GM21447 (cell line): Measurements from ENCODE around the gene PPARA.

ENCODE experiments used
- ATAC-seq: cut with Tn5 transposase; IDR thresholded peaks from one replicate; pipeline ENCODE4 v1.9.1; 2021; ENCODE audit not compliant: unreplicated experiment

Gene PPARA

GRCh38 chr22:46202897-46203600 lies 52.7 kb downstream of the PPARA start:
- no peak for ATAC-seq

GRCh38 chr22:46203601-46203980 lies 53.3 kb downstream of the PPARA start:
- no peak for ATAC-seq

- ATAC-seq = no peak
Measured at GRCh38 chr22:46209262-46209661, 58.9 kb downstream of the PPARA start.

- ATAC-seq = no peak
Measured at GRCh38 chr22:46212195-46212594, 61.9 kb downstream of the PPARA start.

GRCh38 chr22:46213052-46213451 lies 62.7 kb downstream of the PPARA start:
- ATAC-seq = no peak

- no peak for ATAC-seq
Measured at GRCh38 chr22:46214149-46214548, 63.8 kb downstream of the PPARA start.

- no peak for ATAC-seq
Measured at GRCh38 chr22:46214616-46215015, 64.3 kb downstream of the PPARA start.

- no peak for ATAC-seq
Measured at GRCh38 chr22:46219636-46220035, 69.3 kb downstream of the PPARA start.

GRCh38 chr22:46220921-46221320 lies 70.6 kb downstream of the PPARA start:
- ATAC-seq = no peak

- no peak for ATAC-seq
Measured at GRCh38 chr22:46224044-46224897, 73.9 kb downstream of the PPARA start.

- ATAC-seq = no peak
Measured at GRCh38 chr22:46224898-46225290, 74.6 kb downstream of the PPARA start.

- ATAC-seq = no peak
Measured at GRCh38 chr22:46225631-46226030, 75.3 kb downstream of the PPARA start.

- ATAC-seq = no peak
Measured at GRCh38 chr22:46226577-46226976, 76.3 kb downstream of the PPARA start.

- no peak for ATAC-seq
Measured at GRCh38 chr22:46229701-46230100, 79.4 kb downstream of the PPARA start.

- no peak for ATAC-seq
Measured at GRCh38 chr22:46230262-46230901, 80.1 kb downstream of the PPARA start.

GRCh38 chr22:46233231-46233630 lies 82.9 kb downstream of the PPARA start:
- ATAC-seq = no peak

- ATAC-seq = no peak
Measured at GRCh38 chr22:46234969-46235368, 84.6 kb downstream of the PPARA start.

GRCh38 chr22:46237453-46238124 lies 87.3 kb downstream of the PPARA start:
- ATAC-seq = no peak

- no peak for ATAC-seq
Measured at GRCh38 chr22:46238541-46238940, 88.2 kb downstream of the PPARA start.

GRCh38 chr22:46239261-46240048 lies 89.1 kb downstream of the PPARA start:
- ATAC-seq = no peak

GRCh38 chr22:46240073-46240472 lies 89.7 kb downstream of the PPARA start:
- no peak for ATAC-seq
